Measurements from ENCODE around the gene HDAC3. TPM values are rescaled to one million over a fixed set of nuclear protein-coding genes. Genes with fewer than 3 reads are reported as not detected.

HDAC3 gene
- total RNA-seq, 1 experiment from 2014 or later, result 91.9 TPM

GRCh38 chr5:141663506-141663905 is 26.9 kb upstream of the HDAC3 start:
- Histone ChIP-seq H3K9me3 (ENCODE audit: control insufficient read depth in 1 of 2, insufficient read depth in 1 of 2, low read depth in 1 of 2, low read length in 2 of 2) (no peaks in the 10 kb centered on the region), H3K4me2 (ENCODE audit: low read length) (no peak overlapping the region), H3K9ac (ENCODE audit: low read length) (no peak overlapping the region), H3K4me3 (replicated peaks in 1 of 2; ENCODE audit: low read depth in 1 of 2, low read length in 2 of 2) (no peak overlapping the region), H2AFZ (ENCODE audit: low read depth, low read length, poor library complexity, severe bottlenecking) (no peak overlapping the region), H3K27me3 (ENCODE audit: insufficient read depth, low read length) (no peaks in the 10 kb centered on the region), H3K4me1 (ENCODE audit: control insufficient read depth in 1 of 2, insufficient read depth in 2 of 2, low read length in 2 of 2) (peaks cover 0 to 9% of the 10 kb centered on the region in 2 experiments; a peak in 2 of 4 replicates), H3K79me2 (ENCODE audit: insufficient read depth, low read length) (no peaks in the 10 kb centered on the region), H3K27ac (ENCODE audit: low read depth, low read length) (no peak overlapping the region), H4K20me1 (ENCODE audit: insufficient read depth) (peaks cover 4% of the 10 kb centered on the region; the same call in 1 of the 2 replicates), H3K36me3 (ENCODE audit: control insufficient read depth in 1 of 2, insufficient read depth in 2 of 2, low read length in 2 of 2) (no peaks in the 10 kb centered on the region), H3K9me2 (ENCODE audit: insufficient read depth) (no peaks in the 10 kb centered on the region)
- CTCF ChIA-PET, result no interaction called here
- POLR2A ChIA-PET, result no interaction called here
- RAD21 ChIA-PET (ENCODE audit: low non-redundant PET in 1 of 2, low total read pairs in 2 of 2, uncharacterized antibody in 2 of 2, unreplicated experiment in 2 of 2), result no interaction called here
- TF ChIP-seq SP1 (IDR thresholded peaks at IDR 0.05; ENCODE audit: low read depth) (no peak), ATF3 (IDR thresholded peaks at IDR 0.05) (no peak), YY1 (IDR thresholded peaks at IDR 0.05; ENCODE audit: extremely low read depth, insufficient replicate concordance, low read depth, low read length) (no peak), CBX3 (IDR thresholded peaks at IDR 0.05; ENCODE audit: low read depth) (no peak), TCF7L2 (IDR thresholded peaks at IDR 0.05; ENCODE audit: borderline replicate concordance, extremely low read depth, insufficient read depth, insufficient read length) (no peak), FOSL1 (IDR thresholded peaks at IDR 0.05; ENCODE audit: low read depth) (no peak), EZH2 (IDR thresholded peaks at IDR 0.05) (no peak)
- TF ChIP-seq, protein P1, sequence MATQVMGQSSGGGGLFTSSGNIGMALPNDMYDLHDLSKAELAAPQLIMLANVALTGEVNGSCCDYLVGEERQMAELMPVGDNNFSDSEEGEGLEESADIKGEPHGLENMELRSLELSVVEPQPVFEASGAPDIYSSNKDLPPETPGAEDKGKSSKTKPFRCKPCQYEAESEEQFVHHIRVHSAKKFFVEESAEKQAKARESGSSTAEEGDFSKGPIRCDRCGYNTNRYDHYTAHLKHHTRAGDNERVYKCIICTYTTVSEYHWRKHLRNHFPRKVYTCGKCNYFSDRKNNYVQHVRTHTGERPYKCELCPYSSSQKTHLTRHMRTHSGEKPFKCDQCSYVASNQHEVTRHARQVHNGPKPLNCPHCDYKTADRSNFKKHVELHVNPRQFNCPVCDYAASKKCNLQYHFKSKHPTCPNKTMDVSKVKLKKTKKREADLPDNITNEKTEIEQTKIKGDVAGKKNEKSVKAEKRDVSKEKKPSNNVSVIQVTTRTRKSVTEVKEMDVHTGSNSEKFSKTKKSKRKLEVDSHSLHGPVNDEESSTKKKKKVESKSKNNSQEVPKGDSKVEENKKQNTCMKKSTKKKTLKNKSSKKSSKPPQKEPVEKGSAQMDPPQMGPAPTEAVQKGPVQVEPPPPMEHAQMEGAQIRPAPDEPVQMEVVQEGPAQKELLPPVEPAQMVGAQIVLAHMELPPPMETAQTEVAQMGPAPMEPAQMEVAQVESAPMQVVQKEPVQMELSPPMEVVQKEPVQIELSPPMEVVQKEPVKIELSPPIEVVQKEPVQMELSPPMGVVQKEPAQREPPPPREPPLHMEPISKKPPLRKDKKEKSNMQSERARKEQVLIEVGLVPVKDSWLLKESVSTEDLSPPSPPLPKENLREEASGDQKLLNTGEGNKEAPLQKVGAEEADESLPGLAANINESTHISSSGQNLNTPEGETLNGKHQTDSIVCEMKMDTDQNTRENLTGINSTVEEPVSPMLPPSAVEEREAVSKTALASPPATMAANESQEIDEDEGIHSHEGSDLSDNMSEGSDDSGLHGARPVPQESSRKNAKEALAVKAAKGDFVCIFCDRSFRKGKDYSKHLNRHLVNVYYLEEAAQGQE (IDR thresholded peaks at IDR 0.05; ENCODE audit: low read depth), result no peak
- BruUV-seq (replicated peaks), result no TSS peak
- DNase-seq (ENCODE audit: low read depth, low spot score), result no peak
- ATAC-seq, result no peak
- intact Hi-C loops (cut with micrococcal nuclease), result loop anchor here (10.0 kb wide), 1 partner anchor 481 kb away; no protein-coding TSS in a partner anchor
